ENCODE data around the gene COA6.
"Not testable (repeated sequence)": the region's sequence is repeated elsewhere in the genome, so short reads cannot be mapped to it uniquely, and the experiment has no call there.

DNA sequence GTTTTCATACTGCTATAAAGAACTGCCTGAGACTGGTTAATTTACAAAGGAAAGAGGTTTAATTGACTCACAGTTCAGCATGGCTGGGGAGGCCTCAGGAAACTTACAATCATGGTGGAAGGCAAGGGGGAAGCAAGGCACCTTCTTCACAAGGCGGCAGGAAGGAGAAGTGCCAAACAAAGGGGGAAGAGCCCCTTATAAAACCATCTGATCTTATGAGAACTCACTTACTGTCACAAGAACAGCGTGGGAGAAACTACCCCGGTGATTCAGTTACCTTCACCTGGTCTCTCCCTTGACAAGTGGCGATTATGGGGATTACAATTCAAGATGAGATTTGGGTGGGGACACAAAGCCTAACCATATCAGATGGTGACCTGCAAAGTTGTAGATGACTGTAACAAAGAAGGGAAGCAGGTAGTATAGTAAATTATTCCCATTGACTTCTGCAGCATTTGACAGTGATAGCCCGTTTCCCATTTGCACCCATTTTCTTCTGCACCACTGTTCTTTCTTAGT, 6.4 kb downstream of the COA6 start:
- TF ChIP-seq POLR2AphosphoS5 (IDR thresholded peaks at IDR 0.05; ENCODE audit: borderline replicate concordance, low read depth, low read length); EZH2 (IDR thresholded peaks at IDR 0.05); FOXP2 (optimal IDR thresholded peaks at IDR 0.05; ENCODE audit: control extremely low read depth, extremely low read length, insufficient read depth): not testable (repeated sequence)
